ENCODE measurements around the gene DHX36. TPM values are rescaled to one million over a fixed set of nuclear protein-coding genes. Genes with fewer than 3 reads are reported as not detected.

DHX36 gene
- total and polyA plus RNA-seq, 2 of the 4 experiments (the other 2 are of a cell fraction) = 27.1 to 30.2 TPM

GRCh38 chr3:154349223-154349622 is 24.9 kb upstream of the DHX36 start:
- dilution Hi-C loops (cut with HindIII; ENCODE audit: low sequenced_read_pairs, unreplicated experiment) (no loop called here), intact Hi-C loops (cut with micrococcal nuclease) (no loop called here), in situ Hi-C loops (cut with MboI; ENCODE audit: low sequenced_read_pairs) (no loop called here)
- H2AK9ac ChIP-seq (replicated peaks; ENCODE audit: low read depth, low read length, poor library complexity) = no peak overlapping the region
- no peak overlapping the region for H2BK5ac ChIP-seq (ENCODE audit: low read depth, low read length, poor library complexity, severe bottlenecking)
- no peaks in the 10 kb centered on the region for H3K9me3 ChIP-seq (ENCODE audit: control insufficient read depth, insufficient read depth, low read length)
- H3K9ac ChIP-seq (ENCODE audit: low read depth, low read length) = no peak overlapping the region
- WGBS, 2 experiments (ENCODE audit: extremely low coverage in 2 of 2, insufficient read length in 1 of 2) = no CpG with 5 or more reads among the region's 2 CpGs
- no peak overlapping the region for H2AK5ac ChIP-seq (ENCODE audit: low read depth, low read length)
- H4K91ac ChIP-seq (ENCODE audit: insufficient read depth, low read depth, low read length) = no peak overlapping the region
- no peak overlapping the region for H4K8ac ChIP-seq (ENCODE audit: low read depth in 2 of 2, low read length in 2 of 2)
- POLR2A ChIA-PET (ENCODE audit: unreplicated experiment) = no interaction called here
- H3K18ac ChIP-seq (ENCODE audit: low read depth, low read length) = no peak overlapping the region
- no peak overlapping the region for H3K56ac ChIP-seq (ENCODE audit: extremely low read depth, insufficient read depth, low read length)
- H2BK15ac ChIP-seq (ENCODE audit: low read depth, low read length) = no peak overlapping the region
- no peak overlapping the region for H2AFZ ChIP-seq (replicated peaks; ENCODE audit: low read length, poor library complexity)
- H3K36me3 ChIP-seq (ENCODE audit: control insufficient read depth, insufficient read depth, low read length) = no peaks in the 10 kb centered on the region
- no peak for TF ChIP-seq CEBPB (IDR thresholded peaks at IDR 0.05; ENCODE audit: low read depth, low read length)
- TF ChIP-seq SMC3 (IDR thresholded peaks at IDR 0.05; ENCODE audit: low read depth, low read length) = no peak
- TF ChIP-seq RCOR1 (IDR thresholded peaks at IDR 0.05; ENCODE audit: insufficient replicate concordance, low read length) = no peak
- no peak for TF ChIP-seq MAFK (IDR thresholded peaks at IDR 0.05; ENCODE audit: low read depth, low read length)
- no peak overlapping the region for H3K4ac ChIP-seq (ENCODE audit: low read depth, low read length)
- H3K27ac ChIP-seq (ENCODE audit: insufficient read depth, low read length) = no peak overlapping the region
- H4K5ac ChIP-seq (ENCODE audit: low read depth, low read length) = no peak overlapping the region
- no TSS peak for BruUV-seq (replicated peaks)
- H2BK120ac ChIP-seq (ENCODE audit: low read depth, low read length) = no peak overlapping the region
- no peaks in the 10 kb centered on the region for H3K9me1 ChIP-seq (ENCODE audit: insufficient read depth, low read length)
- H2BK20ac ChIP-seq (ENCODE audit: low read depth, low read length) = no peak overlapping the region
- no peaks in the 10 kb centered on the region for H3K4me1 ChIP-seq (ENCODE audit: control insufficient read depth, insufficient read depth, low read length)
- ATAC-seq (ENCODE audit: low read depth) (no peak), DNase-seq (no peak)
- H3K79me1 ChIP-seq (ENCODE audit: low read depth in 1 of 2, low read length in 2 of 2) = no peaks in the 10 kb centered on the region
- no peak overlapping the region for H3K23ac ChIP-seq (ENCODE audit: low read depth, low read length)
- no peak overlapping the region for H3K4me3 ChIP-seq (ENCODE audit: insufficient read depth, low read depth, low read length)
- CTCF ChIA-PET = interaction anchor here (0.6 kb wide), 1 partner anchor 263 kb away, joined by 5 read pairs; no protein-coding TSS in a partner anchor
- no peaks in the 10 kb centered on the region for H4K20me1 ChIP-seq (ENCODE audit: insufficient read depth, low read length)
- no peak overlapping the region for H3K4me2 ChIP-seq (ENCODE audit: low read depth, low read length)
- no peak overlapping the region for H3K14ac ChIP-seq (replicated peaks; ENCODE audit: low read depth, low read length)
- no peaks in the 10 kb centered on the region for H3K27me3 ChIP-seq (ENCODE audit: control insufficient read depth, insufficient read depth, low read length)

Measured in IMR-90 (cell line).